Gastrocnemius medialis (tissue), 4 donors: ENCODE measurements around the gene CCDC183.

ENCODE experiments used
- POLR2A ChIP-seq, 2 donors: fragments of 450-650 bp; IDR thresholded peaks; one replicate each; pipeline ENCODE4 v1.6.1; 2017; ENCODE audit warnings: antibody characterized with exemption in 2 of 2, mild to moderate bottlenecking in 2 of 2, moderate library complexity in 2 of 2
- TF ChIP-seq, protein P1 (sequence below), 5 experiments: fragments of 450-650 bp in 3 of 5; fragments of 200-600 bp in 2 of 5; sonication (generic) in 2 of 5; IDR thresholded peaks in 4 of 5; conservative IDR thresholded peaks in 1 of 5; 1 replicate in 4 of 5; 2 replicates in 1 of 5; pipeline ENCODE4 v1.5.1; 2016 to 2019; ENCODE audit warnings: antibody characterized with exemption in 5 of 5, mild to moderate bottlenecking in 3 of 5, moderate library complexity in 3 of 5

DNA sequence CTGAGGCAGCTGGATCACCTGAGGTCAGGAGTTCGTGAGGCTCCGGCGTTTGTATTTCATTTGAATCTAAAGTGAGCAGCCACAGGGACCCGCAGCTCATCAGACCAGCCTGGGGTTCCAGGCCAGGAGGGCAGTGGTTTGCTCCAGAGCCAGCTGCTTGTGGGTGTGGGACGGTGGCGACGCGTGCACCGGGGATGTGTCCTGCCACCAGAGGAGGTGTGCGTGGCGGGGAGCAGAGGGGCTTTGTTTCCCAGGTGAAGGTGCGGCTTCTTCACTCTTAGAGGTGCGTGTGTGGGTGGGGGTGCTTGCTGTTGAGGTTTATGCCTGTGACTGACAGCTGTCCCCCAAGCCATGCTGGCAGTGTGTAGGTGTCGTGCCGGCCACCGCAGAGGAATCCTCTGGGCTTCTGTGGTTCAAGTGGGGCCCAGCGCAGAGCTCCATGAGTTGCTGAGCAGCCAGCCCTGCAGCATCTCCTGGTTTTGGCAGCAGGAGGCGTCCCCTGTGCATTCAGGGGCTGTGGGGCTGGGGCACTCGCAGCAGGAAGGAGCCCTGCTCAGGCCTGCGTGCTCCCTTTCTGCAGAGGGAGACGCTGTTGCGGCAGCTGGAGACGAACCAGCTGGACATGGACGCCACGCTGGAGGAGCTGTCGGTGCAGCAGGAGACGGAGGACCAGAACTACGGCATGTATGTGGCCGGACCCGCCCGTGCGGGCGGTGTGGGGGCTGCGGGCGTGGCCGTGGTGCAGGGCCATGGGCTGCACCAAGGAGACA, 39.2 kb downstream of the CCDC183 start:
- TF ChIP-seq, protein P1, sequence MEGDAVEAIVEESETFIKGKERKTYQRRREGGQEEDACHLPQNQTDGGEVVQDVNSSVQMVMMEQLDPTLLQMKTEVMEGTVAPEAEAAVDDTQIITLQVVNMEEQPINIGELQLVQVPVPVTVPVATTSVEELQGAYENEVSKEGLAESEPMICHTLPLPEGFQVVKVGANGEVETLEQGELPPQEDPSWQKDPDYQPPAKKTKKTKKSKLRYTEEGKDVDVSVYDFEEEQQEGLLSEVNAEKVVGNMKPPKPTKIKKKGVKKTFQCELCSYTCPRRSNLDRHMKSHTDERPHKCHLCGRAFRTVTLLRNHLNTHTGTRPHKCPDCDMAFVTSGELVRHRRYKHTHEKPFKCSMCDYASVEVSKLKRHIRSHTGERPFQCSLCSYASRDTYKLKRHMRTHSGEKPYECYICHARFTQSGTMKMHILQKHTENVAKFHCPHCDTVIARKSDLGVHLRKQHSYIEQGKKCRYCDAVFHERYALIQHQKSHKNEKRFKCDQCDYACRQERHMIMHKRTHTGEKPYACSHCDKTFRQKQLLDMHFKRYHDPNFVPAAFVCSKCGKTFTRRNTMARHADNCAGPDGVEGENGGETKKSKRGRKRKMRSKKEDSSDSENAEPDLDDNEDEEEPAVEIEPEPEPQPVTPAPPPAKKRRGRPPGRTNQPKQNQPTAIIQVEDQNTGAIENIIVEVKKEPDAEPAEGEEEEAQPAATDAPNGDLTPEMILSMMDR (IDR thresholded peaks at IDR 0.05 in 4 of 5, conservative IDR thresholded peaks at IDR 0.05 in 1 of 5): no peak
- no peak for TF ChIP-seq POLR2A (IDR thresholded peaks at IDR 0.05)
